Fibroblast of lung (primary cell): Measurements from ENCODE around the gene NUAK2.

Experiments used
- CTCF ChIP-seq, 2 donors: IDR thresholded peaks in 1 of 2; conservative IDR thresholded peaks in 1 of 2; 1 replicate in 1 of 2; 2 replicates in 1 of 2; pipeline ENCODE4 v1.5.1; 2011 to 2012; ENCODE audit warnings: low read length in 2 of 2, control low read depth in 1 of 2, inconsistent platforms in 1 of 2, low read depth in 1 of 2, mild to moderate bottlenecking in 1 of 2
- EZH2 ChIP-seq: IDR thresholded peaks from 2 replicates; pipeline ENCODE4 v1.5.1; 2012; ENCODE audit warnings: low read length, control low read depth, mild to moderate bottlenecking; ENCODE audit errors: missing control alignments

GRCh38 chr1:205369701-205370123 is 48.2 kb upstream of the NUAK2 start:
- TF ChIP-seq CTCF (conservative IDR thresholded peaks at IDR 0.05 in 1 of 2, IDR thresholded peaks at IDR 0.05 in 1 of 2; ENCODE audit: low read depth in 1 of 2, low read length in 2 of 2) = no peak
- no peak for TF ChIP-seq EZH2
